Activated naive CD4-positive, alpha-beta T cell treated with anti-CD3 and anti-CD28 coated beads, Interleukin-2, amount 10 ng/mL, durations not matched to agents 7 days and 5 days (primary cell): Measurements from ENCODE around the gene RHO.

Experiments
- CTCF ChIA-PET: fragments of 350-600 bp; sonication (Branson Sonifier 250); formaldehyde crosslinking; loops from one replicate; lab custom pipeline; 2021; ENCODE audit warnings: antibody characterized with exemption; lab: Charles Lee
- DNase-seq: peaks from one replicate; pipeline ENCODE4 v3.0.0-alpha.2; 2020
- H3K27ac Mint-ChIP-seq: one replicate; pipeline ENCODE4 v1.8.0; 2021; ENCODE audit warnings: mild to moderate bottlenecking, moderate library complexity, mixed read lengths
- H3K27me3 Mint-ChIP-seq: one replicate; pipeline ENCODE4 v1.8.0; 2021; ENCODE audit warnings: mild to moderate bottlenecking, mixed read lengths
- H3K36me3 Mint-ChIP-seq: one replicate; pipeline ENCODE4 v1.8.0; 2021; ENCODE audit warnings: mixed read lengths
- H3K4me1 Mint-ChIP-seq: one replicate; pipeline ENCODE4 v1.8.0; 2021; ENCODE audit warnings: mixed read lengths
- H3K4me3 Mint-ChIP-seq: one replicate; pipeline ENCODE4 v1.8.0; 2021; ENCODE audit warnings: mild to moderate bottlenecking, moderate library complexity, mixed read lengths
- H3K9me3 Mint-ChIP-seq: one replicate; pipeline ENCODE4 v1.8.0; 2021; ENCODE audit warnings: mixed read lengths

The RHO gene

DNA sequence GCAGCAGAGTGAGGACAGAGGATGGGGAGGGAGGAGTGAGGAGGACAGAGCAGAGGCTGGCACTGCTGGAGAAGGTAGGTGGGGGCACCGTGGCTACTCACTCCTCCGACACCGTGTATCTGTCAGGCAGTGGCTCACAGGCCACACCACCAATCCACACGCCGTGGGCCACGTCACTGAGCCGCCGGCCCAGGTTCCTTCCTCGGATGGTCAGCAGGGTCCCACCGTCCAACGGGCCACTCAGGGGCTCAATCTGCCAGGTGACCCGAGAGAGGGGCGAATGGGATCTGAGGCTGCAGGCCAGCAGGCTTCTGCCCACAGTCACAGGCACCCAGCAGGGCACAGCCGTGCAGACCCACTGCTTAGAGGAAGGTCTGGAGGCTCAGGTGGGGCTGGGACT, 45.1 kb downstream of the RHO start:
- H3K27ac Mint-ChIP-seq = no peak overlapping the region
- peaks cover 5% of the 10 kb centered on the region for H3K27me3 Mint-ChIP-seq
- no peaks in the 10 kb centered on the region for H3K36me3 Mint-ChIP-seq
- CTCF ChIA-PET = no interaction called here
- DNase-seq = no peak
- peaks cover 23% of the 10 kb centered on the region for H3K4me1 Mint-ChIP-seq
- no peaks in the 10 kb centered on the region for H3K9me3 Mint-ChIP-seq
- no peak overlapping the region for H3K4me3 Mint-ChIP-seq

GRCh38 chr3:129574206-129574605, 45.8 kb downstream of the RHO start:
- H3K4me1 Mint-ChIP-seq = peaks cover 25% of the 10 kb centered on the region
- no peak overlapping the region for H3K4me3 Mint-ChIP-seq
- peaks cover 4% of the 10 kb centered on the region for H3K27me3 Mint-ChIP-seq
- H3K36me3 Mint-ChIP-seq = no peaks in the 10 kb centered on the region
- DNase-seq = no peak
- no peak overlapping the region for H3K27ac Mint-ChIP-seq
- no peaks in the 10 kb centered on the region for H3K9me3 Mint-ChIP-seq
- CTCF ChIA-PET = no interaction called here

- Mint-ChIP-seq H3K4me3 (no peak overlapping the region), H3K27ac (peak overlapping the region; percentile 38), H3K9me3 (no peaks in the 10 kb centered on the region), H3K27me3 (peaks cover 4% of the 10 kb centered on the region), H3K36me3 (no peaks in the 10 kb centered on the region), H3K4me1 (peaks cover 25% of the 10 kb centered on the region)
- CTCF ChIA-PET = no interaction called here
- no peak for DNase-seq
These were observed 47.0 kb downstream of the RHO start for GRCh38 chr3:129575233-129575996.

GRCh38 chr3:129575997-129576384, 47.6 kb downstream of the RHO start:
- Mint-ChIP-seq H3K27me3 (peaks cover 4% of the 10 kb centered on the region), H3K4me1 (peaks cover 25% of the 10 kb centered on the region), H3K9me3 (no peaks in the 10 kb centered on the region), H3K36me3 (no peaks in the 10 kb centered on the region), H3K4me3 (no peak overlapping the region), H3K27ac (peak overlapping the region; percentile 87)
- no peak for DNase-seq
- CTCF ChIA-PET = interaction anchor here (0.9 kb wide), 1 partner anchor 86 kb away, joined by 3 read pairs; no protein-coding TSS in a partner anchor

DNA sequence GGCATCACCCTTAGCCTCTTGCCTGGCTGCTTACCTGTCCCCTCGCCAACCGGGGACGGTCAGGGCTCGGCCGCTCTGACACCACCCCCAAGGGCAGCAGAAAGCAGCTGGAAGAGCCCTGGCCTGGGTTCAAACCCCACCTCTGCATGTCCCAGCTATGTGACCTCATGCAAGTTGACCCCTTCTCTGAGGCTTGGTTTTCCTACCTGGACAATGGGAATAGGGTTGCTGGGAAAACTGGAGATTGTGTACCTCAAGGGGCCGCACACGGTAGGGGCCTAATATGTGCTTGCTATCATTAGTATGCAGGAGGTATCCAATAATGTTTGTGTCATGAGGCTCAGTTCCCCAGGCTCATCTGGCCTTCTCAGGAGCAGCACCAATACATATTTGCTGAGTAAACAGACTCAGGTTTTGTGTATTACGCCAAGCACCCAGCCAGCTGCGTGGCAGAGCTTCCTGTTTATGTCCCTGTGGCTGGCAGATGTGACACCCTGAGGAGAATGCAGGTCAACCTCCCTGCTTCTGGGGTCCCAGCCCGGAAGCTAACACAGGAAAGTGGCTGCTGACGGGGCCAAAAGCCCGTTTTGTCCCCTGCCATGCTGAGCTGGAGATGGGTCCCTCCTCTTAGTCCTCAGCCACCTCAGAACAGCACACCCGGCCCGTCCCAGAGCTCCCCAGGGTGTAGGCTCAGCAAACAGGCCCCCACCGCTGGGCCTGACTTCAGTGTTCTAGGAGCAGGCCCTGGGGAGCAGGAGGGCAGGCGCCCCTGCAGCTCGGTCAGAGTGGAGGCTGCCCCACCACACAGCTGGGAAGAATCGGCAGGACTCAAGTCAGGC, 48.3 kb downstream of the RHO start:
- H3K4me1 Mint-ChIP-seq = peaks cover 25% of the 10 kb centered on the region
- peak overlapping the region; percentile 87 for H3K27ac Mint-ChIP-seq
- peaks cover 6% of the 10 kb centered on the region for H3K27me3 Mint-ChIP-seq
- no peak overlapping the region for H3K4me3 Mint-ChIP-seq
- no peaks in the 10 kb centered on the region for H3K9me3 Mint-ChIP-seq
- DNase-seq = peak; percentile 72
- no peaks in the 10 kb centered on the region for H3K36me3 Mint-ChIP-seq
- CTCF ChIA-PET = interaction anchor here (0.9 kb wide), 1 partner anchor 87 kb away, joined by 3 read pairs; no protein-coding TSS in a partner anchor

- H3K27me3 Mint-ChIP-seq = peaks cover 12% of the 10 kb centered on the region
- DNase-seq = no peak
- peaks cover 25% of the 10 kb centered on the region for H3K4me1 Mint-ChIP-seq
- no peaks in the 10 kb centered on the region for H3K36me3 Mint-ChIP-seq
- H3K9me3 Mint-ChIP-seq = no peaks in the 10 kb centered on the region
- H3K27ac Mint-ChIP-seq = no peak overlapping the region
- CTCF ChIA-PET = no interaction called here
- H3K4me3 Mint-ChIP-seq = no peak overlapping the region
These were observed 48.9 kb downstream of the RHO start for GRCh38 chr3:129577366-129577765.

DNA sequence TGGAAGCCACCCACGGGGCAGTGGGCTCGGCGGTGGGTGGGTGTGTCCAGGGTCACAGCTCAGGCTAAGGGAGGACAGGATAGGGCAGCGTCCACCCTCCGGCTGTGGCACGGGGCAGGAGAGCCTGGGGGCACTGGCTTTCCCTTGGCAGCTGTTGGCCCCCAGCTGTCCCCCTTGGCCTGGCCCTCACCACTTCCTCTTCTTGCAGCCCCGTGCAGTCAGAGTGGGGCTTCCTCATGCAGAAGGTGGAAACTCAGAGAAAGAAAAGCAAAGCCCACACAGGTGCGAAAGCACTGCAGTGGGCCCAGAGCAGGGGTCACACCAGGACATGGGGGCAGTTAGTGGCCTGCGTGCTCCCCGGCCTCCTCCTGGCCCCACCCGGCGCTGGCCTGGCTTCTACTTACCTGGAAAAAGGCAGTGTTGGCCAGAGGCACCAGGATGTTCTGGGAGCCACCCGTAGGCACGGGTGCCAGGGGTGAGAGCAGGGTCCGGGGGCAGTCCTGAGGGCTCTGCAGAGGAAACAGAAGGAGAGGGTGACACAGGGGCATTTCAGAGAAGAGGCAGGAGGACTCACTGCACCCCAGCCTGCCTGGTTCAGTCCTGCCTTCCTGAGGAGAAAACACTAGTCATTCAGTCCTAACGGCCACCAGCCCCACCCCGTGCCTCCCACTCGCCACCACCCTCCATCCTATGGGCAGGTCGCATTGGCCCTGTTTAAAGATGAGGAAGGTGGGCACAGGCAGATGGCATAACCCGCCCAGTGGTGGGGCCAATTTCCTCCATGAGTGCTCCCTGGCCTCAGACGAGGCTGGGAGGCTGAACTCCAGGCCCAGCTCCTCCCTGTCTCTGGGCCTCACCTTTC, 49.7 kb downstream of the RHO start:
- peaks cover 17% of the 10 kb centered on the region for H3K27me3 Mint-ChIP-seq
- peak overlapping the region; percentile 64 for H3K27ac Mint-ChIP-seq
- H3K9me3 Mint-ChIP-seq = no peaks in the 10 kb centered on the region
- no peak for DNase-seq
- no peak overlapping the region for H3K4me3 Mint-ChIP-seq
- H3K4me1 Mint-ChIP-seq = peaks cover 25% of the 10 kb centered on the region
- CTCF ChIA-PET = no interaction called here
- no peaks in the 10 kb centered on the region for H3K36me3 Mint-ChIP-seq

GRCh38 chr3:129579991-129580390, 51.6 kb downstream of the RHO start:
- Mint-ChIP-seq H3K27me3 (peaks cover 13% of the 10 kb centered on the region), H3K4me3 (no peak overlapping the region), H3K4me1 (peaks cover 25% of the 10 kb centered on the region), H3K36me3 (no peaks in the 10 kb centered on the region), H3K27ac (no peak overlapping the region), H3K9me3 (no peaks in the 10 kb centered on the region)
- CTCF ChIA-PET = no interaction called here
- no peak for DNase-seq

GRCh38 chr3:129581623-129582022, 53.2 kb downstream of the RHO start:
- CTCF ChIA-PET = no interaction called here
- H3K9me3 Mint-ChIP-seq = no peaks in the 10 kb centered on the region
- peaks cover 24% of the 10 kb centered on the region for H3K27me3 Mint-ChIP-seq
- H3K36me3 Mint-ChIP-seq = no peaks in the 10 kb centered on the region
- no peak overlapping the region for H3K27ac Mint-ChIP-seq
- peaks cover 12% of the 10 kb centered on the region for H3K4me1 Mint-ChIP-seq
- no peak overlapping the region for H3K4me3 Mint-ChIP-seq
- DNase-seq = no peak

GRCh38 chr3:129582799-129583198, 54.4 kb downstream of the RHO start:
- H3K9me3 Mint-ChIP-seq = no peaks in the 10 kb centered on the region
- H3K36me3 Mint-ChIP-seq = no peaks in the 10 kb centered on the region
- H3K4me1 Mint-ChIP-seq = peaks cover 4% of the 10 kb centered on the region
- H3K27ac Mint-ChIP-seq = no peak overlapping the region
- no peak overlapping the region for H3K4me3 Mint-ChIP-seq
- H3K27me3 Mint-ChIP-seq = peaks cover 34% of the 10 kb centered on the region
- CTCF ChIA-PET = no interaction called here
- no peak for DNase-seq

GRCh38 chr3:129583289-129583688, 54.9 kb downstream of the RHO start:
- Mint-ChIP-seq H3K36me3 (no peaks in the 10 kb centered on the region), H3K4me1 (peaks cover 2% of the 10 kb centered on the region), H3K27me3 (peaks cover 39% of the 10 kb centered on the region), H3K4me3 (no peak overlapping the region), H3K27ac (no peak overlapping the region), H3K9me3 (no peaks in the 10 kb centered on the region)
- CTCF ChIA-PET = no interaction called here
- no peak for DNase-seq

GRCh38 chr3:129584631-129585030, 56.2 kb downstream of the RHO start:
- no peak overlapping the region for H3K4me3 Mint-ChIP-seq
- H3K4me1 Mint-ChIP-seq = no peaks in the 10 kb centered on the region
- no peaks in the 10 kb centered on the region for H3K9me3 Mint-ChIP-seq
- H3K27me3 Mint-ChIP-seq = peaks cover 49% of the 10 kb centered on the region
- no peak for DNase-seq
- CTCF ChIA-PET = no interaction called here
- no peak overlapping the region for H3K27ac Mint-ChIP-seq
- no peaks in the 10 kb centered on the region for H3K36me3 Mint-ChIP-seq
